ENCODE measurements around the gene ARL2BP.
A peak's percentile ranks its signal among the peaks of the same experiment; 100 is the strongest.

Gene ARL2BP

GRCh38 chr16:57235128-57236021 lies 9.7 kb upstream of the ARL2BP start:
- peak; percentile 74 for DNase-seq

GRCh38 chr16:57236022-57236350 lies 9.1 kb upstream of the ARL2BP start:
- DNase-seq: no peak

- DNase-seq: no peak
Observed at GRCh38 chr16:57238682-57239081, 6.4 kb upstream of the ARL2BP start.

GRCh38 chr16:57239107-57239506 lies 6.0 kb upstream of the ARL2BP start:
- DNase-seq: peak; percentile 37

GRCh38 chr16:57240851-57241250 lies 4.2 kb upstream of the ARL2BP start:
- no peak for DNase-seq

- no peak for DNase-seq
Observed at GRCh38 chr16:57242650-57243049, 2.4 kb upstream of the ARL2BP start.

- DNase-seq: no peak
Observed at GRCh38 chr16:57244463-57244766, 644 bp upstream of the ARL2BP start.

- no peak for DNase-seq
Observed at GRCh38 chr16:57245472-57246113, 534 bp downstream of the ARL2BP start.

GRCh38 chr16:57251352-57251751 lies 6.3 kb downstream of the ARL2BP start:
- no peak for DNase-seq

GRCh38 chr16:57252148-57252721 lies 7.2 kb downstream of the ARL2BP start:
- DNase-seq: no peak

- DNase-seq: no peak
Observed at GRCh38 chr16:57253466-57253865, 8.4 kb downstream of the ARL2BP start.

- no peak for DNase-seq
Observed at GRCh38 chr16:57255686-57256415, 10.8 kb downstream of the ARL2BP start.

- DNase-seq: no peak
Observed at GRCh38 chr16:57256601-57257395, 11.7 kb downstream of the ARL2BP start.

GRCh38 chr16:57257455-57258070 lies 12.5 kb downstream of the ARL2BP start:
- DNase-seq: no peak

GRCh38 chr16:57258226-57258909 lies 13.3 kb downstream of the ARL2BP start:
- no peak for DNase-seq

- no peak for DNase-seq
Observed at GRCh38 chr16:57258910-57259475, 13.9 kb downstream of the ARL2BP start.

- DNase-seq: peak; percentile 7
Observed at GRCh38 chr16:57260294-57260929, 15.4 kb downstream of the ARL2BP start.

- DNase-seq: no peak
Observed at GRCh38 chr16:57261806-57262205, 16.7 kb downstream of the ARL2BP start.

GRCh38 chr16:57262841-57263540 lies 17.9 kb downstream of the ARL2BP start:
- DNase-seq: no peak

Measured in activated CD4-positive, alpha-beta T cell treated with anti-CD3 and anti-CD28 coated beads, Interleukin-2, Interleukin-6, amounts not matched to agents 100 ng/mL and 50 ng/mL, durations not matched to agents 16 hours and 8 hours (primary cell).